ENCODE data around the gene KLF4.
A peak's percentile ranks its signal among the peaks of the same experiment; 100 is the strongest.

- TF ChIP-seq POLR2AphosphoS5 (IDR thresholded peaks at IDR 0.05; ENCODE audit: low read depth, low read length) (no peak), SIN3A (IDR thresholded peaks at IDR 0.05; ENCODE audit: borderline replicate concordance, insufficient read depth, low read length) (no peak), REST (IDR thresholded peaks at IDR 0.05; ENCODE audit: insufficient read depth in 1 of 2, low read depth in 2 of 2, low read length in 2 of 2) (peak; percentile 70 to 89)
These were observed 15.3 kb upstream of the KLF4 start for GRCh38 chr9:107504585-107505455.

All from PFSK-1 (cell line).